K562 (cell line): Measurements from ENCODE around the gene PSD2. TPM values are rescaled to one million over a fixed set of nuclear protein-coding genes. Genes with fewer than 3 reads are reported as not detected.
A peak's percentile ranks its signal among the peaks of the same experiment; 100 is the strongest.

Experiments used
- ATAC-seq: fragments of 200-7000 bp; cut with Tn5 transposase; 3 replicates; pipeline ENCODE4 v1.9.1; 2020; ENCODE audit warnings: moderate library complexity
- BruUV-seq: library from RNA; stranded (reverse); fragments of 400-500 nt; replicated peaks from 2 replicates; lab custom pipeline; 2021; lab: Mats Ljungman, UMichigan
- CTCF ChIA-PET: fragments of 300-600 bp; formaldehyde crosslinking; extraction: SDS; loops from one replicate; lab custom pipeline; 2021; ENCODE audit warnings: low intra/inter-chr PET ratio; lab: Yijun Ruan, JAX
- POLR2A ChIA-PET: fragments of 300-600, 350-650 bp; sonication (Branson Sonifier 250); formaldehyde crosslinking; extraction: SDS; loops from one replicate; lab custom pipeline; 2021; ENCODE audit warnings: antibody characterized with exemption, inconsistent platforms; lab: Yijun Ruan, JAX
- DNase-seq, 4 experiments: peaks; one replicate each; pipeline versions ENCODE4 v3.0.0 to v3.0.0-alpha.2; 2011 to 2018; ENCODE audit warnings: low spot score in 3 of 4, mixed read lengths in 3 of 4; ENCODE audit errors: extremely low read depth in 1 of 4
- FAIRE-seq: peaks from 2 replicates; lab custom pipeline; 2011; peaks lifted over from hg19 to GRCh38; lab: Jason Lieb, UNC
- H2AFZ ChIP-seq: 2 replicates; pipeline ENCODE4 v1.6.0; 2011; ENCODE audit warnings: low read depth, low read length, control low read depth, inconsistent platforms
- H3K27ac ChIP-seq: fragments of 200-600 bp; 3 replicates; pipeline ENCODE4 v1.8.0; 2011; ENCODE audit warnings: low read depth, mild to moderate bottlenecking, control low read depth, inconsistent platforms, low read length, moderate library complexity, mixed read lengths; ENCODE audit errors: extremely low read depth
- H3K27me3 ChIP-seq, 2 experiments: fragments of 300-600 bp in 1 of 2; 2 replicates in 1 of 2; 3 replicates in 1 of 2; pipeline versions ENCODE4 v1.6.0 to v1.8.0; 2011; ENCODE audit warnings: inconsistent platforms in 2 of 2, low read length in 2 of 2, mild to moderate bottlenecking in 1 of 2, mixed read lengths in 1 of 2, moderate library complexity in 1 of 2; ENCODE audit not compliant: control insufficient read depth in 2 of 2, insufficient read depth in 2 of 2
- H3K36me3 ChIP-seq: fragments of 300-600 bp; 3 replicates; pipeline ENCODE4 v1.8.0; 2011; ENCODE audit warnings: mild to moderate bottlenecking, low read length, inconsistent platforms; ENCODE audit not compliant: control insufficient read depth, insufficient read depth
- H3K4me1 ChIP-seq, 2 experiments: fragments of 200-600 bp in 1 of 2; replicated peaks in 1 of 2; 2 replicates in 1 of 2; 3 replicates in 1 of 2; pipeline versions ENCODE4 v1.5.1 to v1.8.0; 2011; ENCODE audit warnings: inconsistent platforms in 2 of 2, low read length in 2 of 2, mild to moderate bottlenecking in 1 of 2, mixed read lengths in 1 of 2, moderate library complexity in 1 of 2; ENCODE audit not compliant: control insufficient read depth in 2 of 2, insufficient read depth in 2 of 2
- H3K4me2 ChIP-seq: 2 replicates; pipeline ENCODE4 v1.6.1; 2011; ENCODE audit warnings: low read length, control low read depth, inconsistent platforms, mixed read lengths; ENCODE audit not compliant: insufficient read depth
- H3K4me3 ChIP-seq: fragments of 200-600 bp; sonication (generic), shearing (Covaris generic); 2 replicates; pipeline ENCODE4 v1.5.1; 2016; ENCODE audit warnings: control low read depth, inconsistent platforms
- H3K79me2 ChIP-seq: fragments of 200-600 bp; 3 replicates; pipeline ENCODE4 v1.8.0; 2011; ENCODE audit warnings: low read length, inconsistent platforms; ENCODE audit not compliant: control insufficient read depth, insufficient read depth
- H3K9ac ChIP-seq, 2 experiments: 2 replicates each; pipeline versions ENCODE4 v1.6.0 to v1.6.1; 2011; ENCODE audit warnings: low read depth in 2 of 2, low read length in 2 of 2, control low read depth in 1 of 2, inconsistent platforms in 1 of 2, mild to moderate bottlenecking in 1 of 2, mixed read lengths in 1 of 2; ENCODE audit not compliant: insufficient read depth in 1 of 2
- H3K9me1 ChIP-seq: one replicate; pipeline ENCODE4 v1.6.0; 2011; ENCODE audit warnings: inconsistent platforms, mild to moderate bottlenecking, low read length, moderate library complexity; ENCODE audit not compliant: control insufficient read depth, insufficient read depth
- H3K9me3 ChIP-seq: replicated peaks from 2 replicates; pipeline ENCODE4 v1.5.1; 2011; ENCODE audit warnings: low read depth, low read length, inconsistent platforms; ENCODE audit not compliant: control insufficient read depth, insufficient read depth
- H4K20me1 ChIP-seq: replicated peaks from 2 replicates; pipeline ENCODE4 v1.6.1; 2011; ENCODE audit warnings: low read length, inconsistent platforms, mixed read lengths; ENCODE audit not compliant: control insufficient read depth, insufficient read depth
- CEBPB ChIP-seq: fragments of 450-650 bp; IDR thresholded peaks from 2 replicates; pipeline ENCODE4 v1.6.1; 2016; ENCODE audit warnings: missing genetic modification characterization, missing compliant biosample characterization
- CHD1 ChIP-seq: fragments of 200-600 bp; sonication (generic); IDR thresholded peaks from one replicate; pipeline ENCODE4 v1.6.1; 2012; ENCODE audit warnings: mild to moderate bottlenecking, moderate library complexity, low read length, inconsistent platforms
- MAZ ChIP-seq, 2 experiments: fragments of 450-650 bp in 1 of 2; sonication (generic) in 1 of 2; formaldehyde crosslinking; IDR thresholded peaks in 1 of 2; conservative IDR thresholded peaks in 1 of 2; 2 replicates each; pipeline versions ENCODE4 v1.4.0 to v1.5.0; 2020; ENCODE audit warnings: mild to moderate bottlenecking in 1 of 2, missing genetic modification reagents in 1 of 2
- MYC ChIP-seq, 2 experiments: fragments of 250-450 bp in 1 of 2; sonication (Bioruptor Pico) in 1 of 2; IDR thresholded peaks; 2 replicates each; pipeline versions ENCODE4 v1.5.1 to v1.6.1; 2012 to 2021; ENCODE audit warnings: low read depth in 2 of 2, borderline replicate concordance in 1 of 2, improper control_type of control experiment in 1 of 2, low read length in 1 of 2, mild to moderate bottlenecking in 1 of 2, moderate library complexity in 1 of 2
- NUFIP1 ChIP-seq: fragments of 450-650 bp; IDR thresholded peaks from 2 replicates; pipeline ENCODE4 v1.6.1; 2018; ENCODE audit not compliant: partially characterized antibody
- PHF20 ChIP-seq: fragments of 450-650 bp; IDR thresholded peaks from 2 replicates; pipeline ENCODE4 v1.6.1; 2018; ENCODE audit not compliant: partially characterized antibody
- PHF8 ChIP-seq: fragments of 200-600 bp; sonication (generic); IDR thresholded peaks from 2 replicates; pipeline ENCODE4 v1.6.1; 2012; ENCODE audit warnings: mixed run types, mild to moderate bottlenecking, inconsistent platforms, low read length, moderate library complexity, borderline replicate concordance
- SOX6 ChIP-seq: fragments of 450-650 bp; IDR thresholded peaks from 2 replicates; pipeline ENCODE4 v1.6.1; 2014; ENCODE audit warnings: mild to moderate bottlenecking
- U2AF2 ChIP-seq: fragments of 200-400 bp; formaldehyde crosslinking; optimal IDR thresholded peaks from 2 replicates; pipeline ENCODE3; 2017; ENCODE audit warnings: low read depth, mild to moderate bottlenecking, low read length
- ZBTB7A ChIP-seq: IDR thresholded peaks from 2 replicates; pipeline ENCODE4 v1.6.1; 2011; ENCODE audit warnings: low read depth, mild to moderate bottlenecking, low read length, moderate library complexity, borderline replicate concordance; ENCODE audit not compliant: control insufficient read depth
- ZNF316 ChIP-seq: fragments of 450-650 bp; IDR thresholded peaks from 2 replicates; pipeline ENCODE4 v1.6.1; 2016
- ZNF551 ChIP-seq: fragments of 250-450 bp; sonication (Bioruptor Pico); IDR thresholded peaks from 2 replicates; pipeline ENCODE4 v1.5.0; 2021; ENCODE audit warnings: mild to moderate bottlenecking, moderate library complexity
- ZNF79 ChIP-seq: fragments of 250-450 bp; sonication (Bioruptor Pico); IDR thresholded peaks from 2 replicates; pipeline ENCODE4 v1.4.0; 2020; ENCODE audit warnings: low read depth, mild to moderate bottlenecking, moderate library complexity
- WGBS: fragments of 100-300 bp; shearing (Covaris generic); methylation state at CpG from one replicate; pipeline ENCODE4 v1.1.6; 2016; ENCODE audit warnings: low coverage, mixed read lengths; ENCODE audit not compliant: insufficient coverage; ENCODE audit errors: missing lambda C conversion rate; 5-methylcytosine and 5-hydroxymethylcytosine counted together
- in situ Hi-C: fragments of 300-500 bp; cut with MboI; formaldehyde crosslinking; loops from 4 replicates; pipeline ENCODE4 v1.15.0; 2018; ENCODE audit warnings: inconsistent platforms, mixed read lengths
- intact Hi-C: fragments of 100-400 bp; cut with micrococcal nuclease; formaldehyde crosslinking; loops from 2 replicates; pipeline ENCODE4 v1.14.2; 2022
- polyA plus RNA-seq, 8 experiments: library from polyadenylated mRNA; depleted of rRNA in 4 of 8; stranded (reverse) in 5 of 8; unstranded in 3 of 8; fragments of >200 nt; fragmentation: Nextera tagmentation in 2 of 8; fragmentation: Illumina TruSeq in 1 of 8; extraction: Ambion mirVana in 2 of 8; extraction: Trizol in 1 of 8; gene quantifications; 2 replicates each; pipeline versions ENCODE4 v1.2.1 to v1.2.3, GENCODE V29; 2011 to 2014; ENCODE audit warnings: inconsistent platforms in 1 of 8, missing spikeins in 1 of 8
- total RNA-seq, 7 experiments: library from RNA; depleted of rRNA in 6 of 7; stranded (reverse); fragments of >200 nt in 6 of 7; fragmentation: Illumina TruSeq in 2 of 7; extraction: Trizol in 2 of 7; gene quantifications; 2 replicates each; pipeline versions ENCODE4 v1.2.1 to v1.2.3, GENCODE V29; 2011 to 2021; ENCODE audit warnings: low replicate concordance in 1 of 7
- TF ChIP-seq, protein P1 (sequence below), 2 experiments: fragments of 450-650 bp; conservative IDR thresholded peaks; 2 replicates each; pipeline ENCODE4 v1.6.1; 2017; ENCODE audit warnings: mild to moderate bottlenecking in 2 of 2, moderate library complexity in 2 of 2
- TF ChIP-seq, protein P2 (sequence below): IDR thresholded peaks from 2 replicates; pipeline ENCODE4 v1.6.1; 2011; ENCODE audit warnings: borderline replicate concordance, low read depth, mild to moderate bottlenecking, moderate library complexity, low read length; ENCODE audit not compliant: insufficient read depth, poor library complexity, severe bottlenecking

The PSD2 gene
- total and polyA plus RNA-seq, 9 of the 15 experiments (the other 6 are each of a cell fraction or from before 2014, with no cell fraction given): 0.01 to 0.09 (median 0.04) TPM; not detected in 4

DNA sequence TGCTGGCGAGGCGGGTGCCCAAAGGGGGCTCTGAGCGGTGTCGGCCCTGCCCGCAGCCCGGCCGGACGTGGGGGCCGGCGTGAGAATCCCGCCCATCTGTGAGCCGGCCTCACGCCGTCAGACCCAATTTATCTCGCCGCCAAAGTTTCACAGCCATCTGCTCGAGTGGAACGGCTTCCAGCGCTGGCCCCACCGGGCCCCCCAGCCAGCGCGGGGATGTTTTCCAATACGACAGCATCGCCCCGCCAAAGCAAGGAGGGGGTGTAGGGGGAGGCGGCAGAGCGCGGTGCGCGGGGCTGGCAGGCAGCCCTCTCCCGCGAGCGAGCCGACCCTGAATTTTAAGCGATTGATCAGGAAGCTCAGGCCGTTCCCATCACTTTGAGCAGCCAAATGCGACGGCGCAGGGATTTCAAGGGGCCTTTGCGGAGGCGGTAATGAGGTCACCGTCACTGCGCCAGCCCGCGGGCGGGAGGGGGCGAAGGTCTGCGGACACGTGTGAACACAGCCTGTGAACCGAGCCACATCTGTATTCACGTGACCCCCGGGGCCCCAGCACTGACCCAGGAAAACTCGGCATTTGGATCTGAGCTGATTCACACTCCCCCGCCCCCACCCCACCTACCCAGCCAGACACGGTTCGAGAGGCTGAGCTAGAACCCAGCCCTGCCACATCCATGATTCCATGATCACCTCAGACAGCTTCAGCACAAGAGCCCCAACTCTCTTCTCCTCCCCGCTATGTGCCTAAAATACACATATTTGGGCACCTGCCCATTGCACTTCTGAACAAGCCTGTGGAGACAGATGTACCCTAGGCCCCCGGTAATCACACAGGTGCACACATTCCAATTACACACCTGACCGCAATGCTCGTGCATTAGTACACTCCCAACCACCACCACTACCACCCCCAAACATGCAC lies 47.8 kb upstream of the PSD2 start:
- Histone ChIP-seq H2AFZ (peak overlapping the region; percentile 29), H3K27ac (no peak overlapping the region), H3K9me1 (peaks cover 5% of the 10 kb centered on the region), H3K4me1 (peaks cover 35 to 50% of the 10 kb centered on the region in 2 experiments), H3K9ac (peak overlapping the region in 1 of 2 experiments; percentile 53; a peak in 2 of 4 replicates), H3K4me2 (peak overlapping the region; percentile 31), H3K27me3 (peaks cover 15 to 26% of the 10 kb centered on the region in 2 experiments; a peak in 4 of 5 replicates), H4K20me1 (0 out of 2 replicates have a peak, but pooled peaks cover 9% of the 10 kb centered on the region), H3K36me3 (no peaks in the 10 kb centered on the region), H3K9me3 (no peaks in the 10 kb centered on the region), H3K79me2 (no peaks in the 10 kb centered on the region; the same call in 2 of the 3 replicates), H3K4me3 (peak overlapping the region; percentile 12; the same call in 1 of the 2 replicates)
- POLR2A ChIA-PET: interaction anchor here (1.0 kb wide), 1 partner anchor 112 kb away, joined by 6 read pairs; no protein-coding TSS in a partner anchor
- in situ Hi-C loops: no loop called here
- ATAC-seq (peak; percentile 42), FAIRE-seq (peak; percentile 48), DNase-seq (peak; percentile 46 to 77 (median 72))
- intact Hi-C loops: no loop called here
- no TSS peak for BruUV-seq
- 5% methylated on average over 56 of the region's 60 CpGs for WGBS
- CTCF ChIA-PET: no interaction called here
- peak in 1 of 2 experiments; percentile 30; a peak in 1 of 4 replicates for TF ChIP-seq MAZ (CRISPR knock-in tag; conservative IDR thresholded peaks at IDR 0.05 in 1 of 2, IDR thresholded peaks at IDR 0.05 in 1 of 2)
- TF ChIP-seq PHF8: peak; percentile 16; the same call in 1 of the 2 replicates
- TF ChIP-seq MYC (IDR thresholded peaks at IDR 0.05; ENCODE audit: low read depth, low read length): peak; percentile 53
- TF ChIP-seq MYC (CRISPR knock-in tag; IDR thresholded peaks at IDR 0.05; ENCODE audit: borderline replicate concordance, low read depth): no peak
- no peak for TF ChIP-seq ZNF79 (CRISPR knock-in tag)
- TF ChIP-seq, protein P1, sequence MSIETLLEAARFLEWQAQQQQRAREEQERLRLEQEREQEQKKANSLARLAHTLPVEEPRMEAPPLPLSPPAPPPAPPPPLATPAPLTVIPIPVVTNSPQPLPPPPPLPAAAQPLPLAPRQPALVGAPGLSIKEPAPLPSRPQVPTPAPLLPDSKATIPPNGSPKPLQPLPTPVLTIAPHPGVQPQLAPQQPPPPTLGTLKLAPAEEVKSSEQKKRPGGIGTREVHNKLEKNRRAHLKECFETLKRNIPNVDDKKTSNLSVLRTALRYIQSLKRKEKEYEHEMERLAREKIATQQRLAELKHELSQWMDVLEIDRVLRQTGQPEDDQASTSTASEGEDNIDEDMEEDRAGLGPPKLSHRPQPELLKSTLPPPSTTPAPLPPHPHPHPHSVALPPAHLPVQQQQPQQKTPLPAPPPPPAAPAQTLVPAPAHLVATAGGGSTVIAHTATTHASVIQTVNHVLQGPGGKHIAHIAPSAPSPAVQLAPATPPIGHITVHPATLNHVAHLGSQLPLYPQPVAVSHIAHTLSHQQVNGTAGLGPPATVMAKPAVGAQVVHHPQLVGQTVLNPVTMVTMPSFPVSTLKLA (conservative IDR thresholded peaks at IDR 0.05): peak in 1 of 2 experiments; percentile 62; a peak in 2 of 4 replicates
- no peak for TF ChIP-seq CEBPB (tag)
- TF ChIP-seq U2AF2: no peak
- TF ChIP-seq, protein P2, sequence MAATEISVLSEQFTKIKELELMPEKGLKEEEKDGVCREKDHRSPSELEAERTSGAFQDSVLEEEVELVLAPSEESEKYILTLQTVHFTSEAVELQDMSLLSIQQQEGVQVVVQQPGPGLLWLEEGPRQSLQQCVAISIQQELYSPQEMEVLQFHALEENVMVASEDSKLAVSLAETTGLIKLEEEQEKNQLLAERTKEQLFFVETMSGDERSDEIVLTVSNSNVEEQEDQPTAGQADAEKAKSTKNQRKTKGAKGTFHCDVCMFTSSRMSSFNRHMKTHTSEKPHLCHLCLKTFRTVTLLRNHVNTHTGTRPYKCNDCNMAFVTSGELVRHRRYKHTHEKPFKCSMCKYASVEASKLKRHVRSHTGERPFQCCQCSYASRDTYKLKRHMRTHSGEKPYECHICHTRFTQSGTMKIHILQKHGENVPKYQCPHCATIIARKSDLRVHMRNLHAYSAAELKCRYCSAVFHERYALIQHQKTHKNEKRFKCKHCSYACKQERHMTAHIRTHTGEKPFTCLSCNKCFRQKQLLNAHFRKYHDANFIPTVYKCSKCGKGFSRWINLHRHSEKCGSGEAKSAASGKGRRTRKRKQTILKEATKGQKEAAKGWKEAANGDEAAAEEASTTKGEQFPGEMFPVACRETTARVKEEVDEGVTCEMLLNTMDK: no peak
- no peak for TF ChIP-seq ZNF551 (CRISPR knock-in tag)
- TF ChIP-seq ZBTB7A: 0 out of 2 replicates have a peak, but pooled peaks have one; percentile 38
- TF ChIP-seq CHD1: no peak
- no peak for TF ChIP-seq NUFIP1
- TF ChIP-seq SOX6: no peak
- TF ChIP-seq PHF20: no peak
- no peak for TF ChIP-seq ZNF316
